Keratinocyte (primary cell): ENCODE results near the gene ORMDL2. TPM values are rescaled to one million over a fixed set of nuclear protein-coding genes. Genes with fewer than 3 reads are reported as not detected.

Source experiments
- DNase-seq: peaks from one replicate; pipeline ENCODE4 v3.0.0-alpha.2; 2011; ENCODE audit warnings: low read depth, missing footprints, low spot score
- FAIRE-seq: peaks from 2 replicates; lab custom pipeline; 2011; peaks lifted over from hg19 to GRCh38; lab: Jason Lieb, UNC
- H2AFZ ChIP-seq: 2 replicates; pipeline ENCODE4 v1.6.0; 2012; ENCODE audit warnings: low read length, control low read depth, inconsistent platforms; ENCODE audit not compliant: control insufficient read depth
- H3K27ac ChIP-seq: 2 replicates; pipeline ENCODE4 v1.5.1; 2011; ENCODE audit warnings: low read length; ENCODE audit not compliant: control insufficient read depth, insufficient read depth
- H3K27me3 ChIP-seq: 3 replicates; pipeline ENCODE4 v1.6.0; 2011; ENCODE audit warnings: low read length; ENCODE audit not compliant: control insufficient read depth, insufficient read depth; ENCODE audit errors: extremely low read depth
- H3K36me3 ChIP-seq, 2 experiments: 2 replicates in 1 of 2; 3 replicates in 1 of 2; pipeline ENCODE4 v1.5.1; 2011; ENCODE audit warnings: low read length in 2 of 2, mild to moderate bottlenecking in 1 of 2; ENCODE audit not compliant: control insufficient read depth in 2 of 2, insufficient read depth in 2 of 2; ENCODE audit errors: extremely low read depth in 1 of 2
- H3K4me1 ChIP-seq: 3 replicates; pipeline ENCODE4 v1.5.1; 2011; ENCODE audit warnings: low read length; ENCODE audit not compliant: control insufficient read depth, insufficient read depth; ENCODE audit errors: extremely low read depth
- H3K4me2 ChIP-seq: 3 replicates; pipeline ENCODE4 v1.6.0; 2011; ENCODE audit warnings: low read depth, low read length; ENCODE audit not compliant: control insufficient read depth, insufficient read depth; ENCODE audit errors: extremely low read depth
- H3K4me3 ChIP-seq, 3 experiments: fragments of 200-600 bp in 1 of 3; sonication (generic) in 1 of 3; 2 replicates in 2 of 3; 3 replicates in 1 of 3; pipeline ENCODE4 v1.5.1; 2011 to 2016; ENCODE audit warnings: low read length in 3 of 3, mild to moderate bottlenecking in 3 of 3, control low read depth in 2 of 3, inconsistent platforms in 1 of 3, low read depth in 1 of 3, mixed read lengths in 1 of 3, mixed run types in 1 of 3, moderate library complexity in 1 of 3; ENCODE audit not compliant: control insufficient read depth in 2 of 3, insufficient read depth in 2 of 3; ENCODE audit errors: extremely low read depth in 1 of 3
- H3K79me2 ChIP-seq: 2 replicates; pipeline ENCODE4 v1.6.0; 2012; ENCODE audit warnings: low read length; ENCODE audit not compliant: control insufficient read depth, insufficient read depth
- H3K9ac ChIP-seq: 3 replicates; pipeline ENCODE4 v1.6.0; 2011; ENCODE audit warnings: low read length; ENCODE audit not compliant: control insufficient read depth, insufficient read depth; ENCODE audit errors: extremely low read depth
- H3K9me1 ChIP-seq: 3 replicates; pipeline ENCODE4 v1.6.0; 2011; ENCODE audit warnings: low read length; ENCODE audit not compliant: control insufficient read depth, insufficient read depth; ENCODE audit errors: extremely low read depth
- H3K9me3 ChIP-seq: 2 replicates; pipeline ENCODE4 v1.5.1; 2012; ENCODE audit warnings: low read depth, low read length; ENCODE audit not compliant: control insufficient read depth
- H4K20me1 ChIP-seq: 3 replicates; pipeline ENCODE4 v1.6.0; 2011; ENCODE audit warnings: low read length; ENCODE audit not compliant: control insufficient read depth, insufficient read depth; ENCODE audit errors: extremely low read depth
- CTCF ChIP-seq, 3 experiments: IDR thresholded peaks in 1 of 3; conservative IDR thresholded peaks in 1 of 3; optimal IDR thresholded peaks in 1 of 3; 2 replicates in 2 of 3; 3 replicates in 1 of 3; pipeline versions ENCODE3 to v1.5.1; 2011; ENCODE audit warnings: low read length in 3 of 3, mild to moderate bottlenecking in 3 of 3, moderate library complexity in 2 of 3, control low read depth in 1 of 3, inconsistent platforms in 1 of 3; ENCODE audit not compliant: insufficient read depth in 2 of 3; ENCODE audit errors: extremely low read depth in 1 of 3
- EZH2 ChIP-seq: IDR thresholded peaks from one replicate; pipeline ENCODE4 v1.6.1; 2012; ENCODE audit warnings: inconsistent platforms, mild to moderate bottlenecking, low read length, moderate library complexity
- dilution Hi-C: fragments of 300-500 bp; cut with MboI; formaldehyde crosslinking; loops from one replicate; pipeline ENCODE4 v1.7.0; 2020; ENCODE audit warnings: low sequenced_read_pairs; ENCODE audit not compliant: extremely low pct_ligation_motif_present
- polyA plus RNA-seq, 5 experiments: library from polyadenylated mRNA; depleted of rRNA in 3 of 5; stranded (reverse) in 3 of 5; stranded (forward) in 1 of 5; unstranded in 1 of 5; fragments of >200 nt; gene quantifications; 1 replicate in 1 of 5; 2 replicates in 3 of 5; 3 replicates in 1 of 5; pipeline versions ENCODE4 v1.2.1 to v1.2.3, GENCODE V29; 2011 to 2012; ENCODE audit warnings: missing spikeins in 2 of 5, low read depth in 1 of 5, low replicate concordance in 1 of 5

The ORMDL2 gene
- polyA plus RNA-seq, 1 donor (not counting 4 experiments of a cell fraction or from before 2014, with no cell fraction given): 129 TPM

- H3K9me3 ChIP-seq: no peaks in the 10 kb centered on the region
- dilution Hi-C loops: no loop called here
Measured at GRCh38 chr12:55818140-55818728, 393 bp downstream of the ORMDL2 start.

GRCh38 chr12:55818886-55819285, 1.0 kb downstream of the ORMDL2 start:
- dilution Hi-C loops: no loop called here

More at GRCh38 chr12:55818140-55818728, 393 bp downstream of the ORMDL2 start:
- Histone ChIP-seq H3K4me2 (peak overlapping the region; percentile 75), H3K36me3 (peaks cover 23 to 41% of the 10 kb centered on the region in 2 experiments), H3K9ac (peak overlapping the region; percentile 81), H3K4me1 (peaks cover 14% of the 10 kb centered on the region), H2AFZ (peak overlapping the region; percentile 71), H3K9me1 (peaks cover 2% of the 10 kb centered on the region), H3K27ac (peak overlapping the region; percentile 77), H3K27me3 (no peaks in the 10 kb centered on the region), H4K20me1 (no peaks in the 10 kb centered on the region), H3K4me3 (peak overlapping the region; percentile 61 to 86 (median 78)), H3K79me2 (peaks cover 63% of the 10 kb centered on the region)
- TF ChIP-seq CTCF (optimal IDR thresholded peaks at IDR 0.05 in 1 of 3, IDR thresholded peaks at IDR 0.05 in 1 of 3, conservative IDR thresholded peaks at IDR 0.05 in 1 of 3; ENCODE audit: extremely low read depth in 1 of 3, insufficient read depth in 2 of 3, low read length in 3 of 3) (no peak), EZH2 (no peak)
- FAIRE-seq (no peak), DNase-seq (no peak)

More at GRCh38 chr12:55818886-55819285, 1.0 kb downstream of the ORMDL2 start:
- H3K9me1 ChIP-seq: peaks cover 3% of the 10 kb centered on the region
- no peak overlapping the region for H2AFZ ChIP-seq
- H3K27me3 ChIP-seq: no peaks in the 10 kb centered on the region
- TF ChIP-seq EZH2 (no peak), CTCF (optimal IDR thresholded peaks at IDR 0.05 in 1 of 3, IDR thresholded peaks at IDR 0.05 in 1 of 3, conservative IDR thresholded peaks at IDR 0.05 in 1 of 3; ENCODE audit: extremely low read depth in 1 of 3, insufficient read depth in 2 of 3, low read length in 3 of 3) (no peak)
- peaks cover 14% of the 10 kb centered on the region for H3K4me1 ChIP-seq
- peak overlapping the region; percentile 61 to 86 (median 78) for H3K4me3 ChIP-seq
- peaks cover 57% of the 10 kb centered on the region for H3K79me2 ChIP-seq
- H3K9me3 ChIP-seq: no peaks in the 10 kb centered on the region
- FAIRE-seq (no peak), DNase-seq (no peak)
- peak overlapping the region; percentile 81 for H3K9ac ChIP-seq
- H3K4me2 ChIP-seq: peak overlapping the region; percentile 75
- H3K36me3 ChIP-seq: peaks cover 24 to 41% of the 10 kb centered on the region in 2 experiments
- H4K20me1 ChIP-seq: no peaks in the 10 kb centered on the region
- peak overlapping the region; percentile 77 for H3K27ac ChIP-seq
